Measurements from ENCODE around the gene MPC2.
A peak's percentile ranks its signal among the peaks of the same experiment; 100 is the strongest.

The MPC2 gene

DNA sequence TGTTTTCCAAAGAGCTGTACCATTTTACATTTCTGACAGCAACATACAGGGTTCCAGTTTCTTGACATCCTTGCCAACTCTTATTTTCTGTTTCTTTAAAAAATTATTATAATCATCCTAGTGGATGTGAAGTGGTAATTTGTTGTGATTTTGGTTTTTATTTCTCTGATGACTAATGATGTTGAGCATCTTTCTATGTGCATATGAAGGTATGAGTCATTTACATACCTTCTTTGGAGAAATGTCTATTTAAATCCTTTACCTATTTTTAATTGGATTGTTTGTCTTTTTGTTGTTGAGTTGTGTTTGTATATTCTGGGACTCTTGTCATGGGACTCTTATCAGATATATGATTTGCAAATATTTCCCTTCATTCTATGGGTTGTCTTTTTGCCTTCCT lies 20.8 kb upstream of the MPC2 start:
- H3K4me3 ChIP-seq (ENCODE audit: insufficient read depth, low read depth, low read length), result no peak overlapping the region
- peaks cover 8% of the 10 kb centered on the region for H3K36me3 ChIP-seq (ENCODE audit: control insufficient read depth, insufficient read depth, low read length)
- no peaks in the 10 kb centered on the region for H3K27me3 ChIP-seq (ENCODE audit: control insufficient read depth, insufficient read depth, low read length, poor library complexity, severe bottlenecking)
- H3K4me1 ChIP-seq (ENCODE audit: control insufficient read depth, insufficient read depth, low read length), result no peaks in the 10 kb centered on the region
- H3K9me3 ChIP-seq (ENCODE audit: control insufficient read depth, low read length), result no peaks in the 10 kb centered on the region
- no peak overlapping the region for H3K27ac ChIP-seq (ENCODE audit: insufficient read depth, low read depth, low read length, poor library complexity, severe bottlenecking)

DNA sequence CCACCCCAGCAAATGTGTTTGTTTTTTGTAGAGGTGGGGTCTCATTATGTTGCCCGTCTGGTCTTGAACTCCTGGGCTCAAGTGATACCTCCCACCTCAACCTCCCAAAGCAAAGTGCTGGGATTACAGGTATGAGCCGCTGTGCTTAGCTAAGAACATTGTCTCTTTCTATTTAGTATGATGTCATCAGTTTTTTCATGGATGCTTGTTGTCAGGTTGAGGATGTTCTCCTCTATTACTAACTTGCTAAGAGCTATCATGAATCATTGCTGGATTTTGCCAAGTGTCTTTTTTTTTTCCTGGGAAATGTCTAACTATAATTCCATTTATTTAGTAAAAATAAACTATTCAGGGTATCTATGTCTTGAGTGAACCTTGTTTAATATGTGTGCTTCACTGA lies 19.0 kb upstream of the MPC2 start:
- 89 to 100% methylated on average over 1 to 2 of the region's 2 CpGs for WGBS, 2 experiments
- no peaks in the 10 kb centered on the region for H3K4me1 ChIP-seq (ENCODE audit: control insufficient read depth, insufficient read depth, low read length)
- peaks cover 12% of the 10 kb centered on the region for H3K36me3 ChIP-seq (ENCODE audit: control insufficient read depth, insufficient read depth, low read length)
- no peak overlapping the region for H3K27ac ChIP-seq (ENCODE audit: insufficient read depth, low read depth, low read length, poor library complexity, severe bottlenecking)
- no peaks in the 10 kb centered on the region for H3K27me3 ChIP-seq (ENCODE audit: control insufficient read depth, insufficient read depth, low read length, poor library complexity, severe bottlenecking)
- no peak overlapping the region for H3K4me3 ChIP-seq (ENCODE audit: insufficient read depth, low read depth, low read length)
- no peaks in the 10 kb centered on the region for H3K9me3 ChIP-seq (ENCODE audit: control insufficient read depth, low read length)

DNA sequence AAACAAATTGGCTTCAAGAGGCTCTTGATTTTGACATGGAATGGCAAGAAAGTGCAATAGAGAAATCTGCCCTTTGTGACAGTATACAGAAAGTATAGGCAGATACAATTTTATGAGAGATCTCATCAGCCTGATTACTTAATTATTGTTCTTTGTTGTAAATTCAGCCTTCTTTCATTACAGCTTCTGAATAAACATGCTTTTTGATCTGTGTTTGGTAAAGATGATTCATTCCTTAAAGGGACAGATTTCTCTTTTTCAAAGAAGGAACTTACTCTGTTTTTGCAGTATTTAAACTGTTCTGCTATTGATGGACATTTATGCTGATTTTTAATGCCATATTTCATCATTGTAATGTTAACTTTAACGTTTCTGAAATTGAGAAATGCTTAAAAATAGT lies 13.7 kb upstream of the MPC2 start:
- H3K9me3 ChIP-seq (ENCODE audit: control insufficient read depth, low read length), result no peaks in the 10 kb centered on the region
- peaks cover 12% of the 10 kb centered on the region for H3K36me3 ChIP-seq (ENCODE audit: control insufficient read depth, insufficient read depth, low read length)
- no peaks in the 10 kb centered on the region for H3K27me3 ChIP-seq (ENCODE audit: control insufficient read depth, insufficient read depth, low read length, poor library complexity, severe bottlenecking)
- 100% methylated on average over 1 of the region's 1 CpG for WGBS, 2 experiments
- no peak overlapping the region for H3K27ac ChIP-seq (ENCODE audit: insufficient read depth, low read depth, low read length, poor library complexity, severe bottlenecking)
- H3K4me3 ChIP-seq (ENCODE audit: insufficient read depth, low read depth, low read length), result no peak overlapping the region
- no peaks in the 10 kb centered on the region for H3K4me1 ChIP-seq (ENCODE audit: control insufficient read depth, insufficient read depth, low read length)

DNA sequence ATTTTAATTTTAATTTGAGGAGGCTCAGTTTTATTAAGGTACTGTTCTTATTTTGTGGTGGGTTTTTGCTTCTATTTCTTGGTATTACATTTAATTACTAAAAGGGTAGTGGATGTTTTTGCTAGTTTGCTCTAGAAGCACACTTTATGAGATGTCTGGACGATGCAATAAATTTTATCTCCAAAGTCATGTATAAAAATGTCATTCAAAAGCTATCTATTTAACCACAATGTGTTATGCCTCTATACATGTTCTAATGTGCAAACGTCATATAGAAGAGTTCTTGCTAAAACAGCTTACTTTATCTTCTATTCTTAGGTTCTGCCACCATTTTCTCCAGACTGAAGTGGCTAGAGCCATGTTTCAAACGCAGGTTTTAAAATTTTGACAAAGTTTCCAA lies 12.9 kb upstream of the MPC2 start:
- H3K27ac ChIP-seq (ENCODE audit: insufficient read depth, low read depth, low read length, poor library complexity, severe bottlenecking), result no peak overlapping the region
- WGBS, 2 experiments, result 89 to 96% methylated on average over 2 of the region's 3 CpGs

DNA sequence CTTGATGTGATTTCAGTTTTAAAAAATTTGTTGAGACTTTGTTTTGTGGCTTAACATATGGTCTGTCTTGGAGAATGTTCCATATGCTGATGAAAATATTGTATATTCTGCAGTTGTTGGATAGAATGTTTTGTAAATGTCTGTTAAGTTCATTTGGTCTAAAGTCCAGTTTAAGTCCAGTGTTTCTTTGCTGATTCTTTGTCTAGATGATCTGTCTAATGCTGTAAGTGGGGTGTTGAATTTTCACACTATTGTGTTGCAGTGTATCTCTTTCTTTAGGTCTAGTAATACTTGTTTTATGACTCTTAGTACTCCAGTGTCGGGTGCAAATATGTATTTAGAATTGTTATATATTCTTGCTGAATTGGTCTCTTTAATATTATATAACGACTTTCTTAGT lies 10.9 kb upstream of the MPC2 start:
- H3K4me3 ChIP-seq (ENCODE audit: insufficient read depth, low read depth, low read length), result no peak overlapping the region
- no peaks in the 10 kb centered on the region for H3K4me1 ChIP-seq (ENCODE audit: control insufficient read depth, insufficient read depth, low read length)
- WGBS, 2 experiments, result no CpG with 5 or more reads among the region's 2 CpGs
- H3K9me3 ChIP-seq (ENCODE audit: control insufficient read depth, low read length), result no peaks in the 10 kb centered on the region
- H3K27me3 ChIP-seq (ENCODE audit: control insufficient read depth, insufficient read depth, low read length, poor library complexity, severe bottlenecking), result no peaks in the 10 kb centered on the region
- H3K36me3 ChIP-seq (ENCODE audit: control insufficient read depth, insufficient read depth, low read length), result peaks cover 4% of the 10 kb centered on the region
- no peak overlapping the region for H3K27ac ChIP-seq (ENCODE audit: insufficient read depth, low read depth, low read length, poor library complexity, severe bottlenecking)

More for the DNA sequence above, 12.9 kb upstream of the MPC2 start:
- Histone ChIP-seq H3K27me3 (ENCODE audit: control insufficient read depth, insufficient read depth, low read length, poor library complexity, severe bottlenecking) (no peaks in the 10 kb centered on the region), H3K36me3 (ENCODE audit: control insufficient read depth, insufficient read depth, low read length) (peaks cover 12% of the 10 kb centered on the region), H3K4me3 (ENCODE audit: insufficient read depth, low read depth, low read length) (no peak overlapping the region), H3K9me3 (ENCODE audit: control insufficient read depth, low read length) (no peaks in the 10 kb centered on the region), H3K4me1 (ENCODE audit: control insufficient read depth, insufficient read depth, low read length) (no peaks in the 10 kb centered on the region)

DNA sequence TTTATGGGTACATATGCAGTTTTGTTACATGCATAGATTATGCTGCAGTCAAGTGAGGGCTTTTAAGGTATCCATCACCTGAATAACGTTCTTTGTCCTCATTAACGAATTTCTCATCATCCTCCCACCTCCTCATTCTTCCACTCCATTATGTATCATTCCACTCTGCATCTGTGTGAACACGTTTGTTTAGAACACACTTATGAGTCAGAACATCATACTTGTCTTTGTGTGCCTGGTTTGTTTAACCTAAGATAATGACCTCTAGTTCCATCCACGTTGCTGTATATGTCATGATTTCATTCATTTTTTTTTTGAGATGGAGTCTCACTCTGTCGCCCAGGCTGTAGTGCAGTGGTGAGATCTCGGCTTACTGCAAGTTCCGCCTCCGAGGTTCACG lies 6.7 kb upstream of the MPC2 start:
- Histone ChIP-seq H3K4me3 (ENCODE audit: insufficient read depth, low read depth, low read length) (no peak overlapping the region), H3K27me3 (ENCODE audit: control insufficient read depth, insufficient read depth, low read length, poor library complexity, severe bottlenecking) (no peaks in the 10 kb centered on the region), H3K27ac (ENCODE audit: insufficient read depth, low read depth, low read length, poor library complexity, severe bottlenecking) (no peak overlapping the region), H3K9me3 (ENCODE audit: control insufficient read depth, low read length) (no peaks in the 10 kb centered on the region), H3K36me3 (ENCODE audit: control insufficient read depth, insufficient read depth, low read length) (no peaks in the 10 kb centered on the region), H3K4me1 (ENCODE audit: control insufficient read depth, insufficient read depth, low read length) (peaks cover 2% of the 10 kb centered on the region)
- 93 to 95% methylated on average over 9 of the region's 9 CpGs for WGBS, 2 experiments

DNA sequence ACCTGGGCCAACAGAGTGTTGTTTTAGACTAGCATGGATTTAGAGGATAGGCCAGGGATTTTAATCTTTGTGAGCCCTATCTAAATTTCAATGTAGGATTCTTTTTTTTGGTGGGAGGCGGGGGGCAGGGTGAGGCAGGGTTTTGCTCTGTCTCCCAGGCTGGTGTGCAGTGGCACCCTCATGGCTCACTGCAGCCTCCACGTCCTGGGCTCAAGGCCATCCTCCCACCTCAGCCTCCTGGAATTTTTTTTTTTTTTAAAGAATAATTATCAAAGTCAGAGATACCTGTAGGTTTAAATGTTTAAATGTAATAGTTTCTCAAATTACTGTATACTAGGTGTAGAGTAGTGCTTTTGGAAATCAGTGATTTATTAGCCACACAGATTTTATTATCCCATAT lies 3.4 kb upstream of the MPC2 start:
- H3K4me1 ChIP-seq (ENCODE audit: control insufficient read depth, insufficient read depth, low read length), result peaks cover 9% of the 10 kb centered on the region
- 93 to 100% methylated on average over 1 to 2 of the region's 2 CpGs for WGBS, 2 experiments
- no peak overlapping the region for H3K4me3 ChIP-seq (ENCODE audit: insufficient read depth, low read depth, low read length)
- H3K27ac ChIP-seq (ENCODE audit: insufficient read depth, low read depth, low read length, poor library complexity, severe bottlenecking), result no peak overlapping the region
- H3K36me3 ChIP-seq (ENCODE audit: control insufficient read depth, insufficient read depth, low read length), result no peaks in the 10 kb centered on the region
- no peaks in the 10 kb centered on the region for H3K27me3 ChIP-seq (ENCODE audit: control insufficient read depth, insufficient read depth, low read length, poor library complexity, severe bottlenecking)
- H3K9me3 ChIP-seq (ENCODE audit: control insufficient read depth, low read length), result no peaks in the 10 kb centered on the region

DNA sequence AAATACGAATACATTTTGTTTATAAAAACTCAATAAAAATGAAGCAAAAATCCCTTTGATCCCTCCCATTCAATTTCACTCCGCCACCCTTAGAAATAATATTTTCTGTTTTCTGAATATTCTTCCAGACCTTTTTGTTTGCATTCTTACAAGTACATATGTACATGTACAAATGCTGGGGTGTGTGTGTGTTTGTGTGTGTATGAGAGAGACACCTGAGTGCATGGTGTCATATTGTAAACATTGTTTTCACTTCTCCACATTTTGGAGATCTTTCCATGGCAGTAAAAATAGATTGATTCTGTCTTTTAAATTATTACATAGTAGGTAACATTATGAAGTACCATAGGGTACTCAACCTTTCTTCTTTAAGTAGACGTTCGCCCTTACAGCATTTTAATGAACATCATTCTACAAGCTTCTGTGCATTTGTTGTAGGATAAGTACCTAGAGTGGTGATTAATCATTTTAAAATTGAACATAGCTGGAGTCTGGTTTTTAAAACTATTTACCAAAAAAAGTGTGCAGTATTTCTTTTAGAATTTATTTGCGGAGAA lies 1.3 kb upstream of the MPC2 start:
- peaks cover 9% of the 10 kb centered on the region for H3K4me1 ChIP-seq (ENCODE audit: control insufficient read depth, insufficient read depth, low read length)
- peak overlapping the region; percentile 99 for H3K27ac ChIP-seq (ENCODE audit: insufficient read depth, low read depth, low read length, poor library complexity, severe bottlenecking)
- WGBS, 2 experiments, result 63 to 100% methylated on average over 2 to 5 of the region's 5 CpGs
- no peaks in the 10 kb centered on the region for H3K9me3 ChIP-seq (ENCODE audit: control insufficient read depth, low read length)
- H3K27me3 ChIP-seq (ENCODE audit: control insufficient read depth, insufficient read depth, low read length, poor library complexity, severe bottlenecking), result no peaks in the 10 kb centered on the region
- no peaks in the 10 kb centered on the region for H3K36me3 ChIP-seq (ENCODE audit: control insufficient read depth, insufficient read depth, low read length)
- peak overlapping the region; percentile 93 for H3K4me3 ChIP-seq (ENCODE audit: insufficient read depth, low read depth, low read length)

DNA sequence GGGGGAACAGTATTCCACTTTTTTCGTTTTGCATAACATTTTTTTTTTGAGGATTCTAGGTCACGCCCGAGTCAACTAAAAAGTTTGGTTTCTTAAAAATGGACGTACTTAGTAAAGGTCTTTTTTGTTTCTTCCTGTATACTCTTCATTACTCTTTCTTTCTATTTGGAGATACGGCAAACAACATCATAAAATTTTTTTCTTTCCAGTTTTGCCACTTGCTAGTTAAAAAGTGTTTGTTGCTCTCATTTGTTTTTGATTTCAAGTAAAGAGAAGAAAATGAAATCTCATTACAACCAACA lies 788 bp upstream of the MPC2 start:
- no peaks in the 10 kb centered on the region for H3K9me3 ChIP-seq (ENCODE audit: control insufficient read depth, low read length)
- no peaks in the 10 kb centered on the region for H3K36me3 ChIP-seq (ENCODE audit: control insufficient read depth, insufficient read depth, low read length)
- H3K27ac ChIP-seq (ENCODE audit: insufficient read depth, low read depth, low read length, poor library complexity, severe bottlenecking), result peak overlapping the region; percentile 99
- peaks cover 9% of the 10 kb centered on the region for H3K4me1 ChIP-seq (ENCODE audit: control insufficient read depth, insufficient read depth, low read length)
- WGBS, 2 experiments, result 0% methylated on average over 3 to 4 of the region's 5 CpGs
- peak overlapping the region; percentile 93 for H3K4me3 ChIP-seq (ENCODE audit: insufficient read depth, low read depth, low read length)
- H3K27me3 ChIP-seq (ENCODE audit: control insufficient read depth, insufficient read depth, low read length, poor library complexity, severe bottlenecking), result no peaks in the 10 kb centered on the region

DNA sequence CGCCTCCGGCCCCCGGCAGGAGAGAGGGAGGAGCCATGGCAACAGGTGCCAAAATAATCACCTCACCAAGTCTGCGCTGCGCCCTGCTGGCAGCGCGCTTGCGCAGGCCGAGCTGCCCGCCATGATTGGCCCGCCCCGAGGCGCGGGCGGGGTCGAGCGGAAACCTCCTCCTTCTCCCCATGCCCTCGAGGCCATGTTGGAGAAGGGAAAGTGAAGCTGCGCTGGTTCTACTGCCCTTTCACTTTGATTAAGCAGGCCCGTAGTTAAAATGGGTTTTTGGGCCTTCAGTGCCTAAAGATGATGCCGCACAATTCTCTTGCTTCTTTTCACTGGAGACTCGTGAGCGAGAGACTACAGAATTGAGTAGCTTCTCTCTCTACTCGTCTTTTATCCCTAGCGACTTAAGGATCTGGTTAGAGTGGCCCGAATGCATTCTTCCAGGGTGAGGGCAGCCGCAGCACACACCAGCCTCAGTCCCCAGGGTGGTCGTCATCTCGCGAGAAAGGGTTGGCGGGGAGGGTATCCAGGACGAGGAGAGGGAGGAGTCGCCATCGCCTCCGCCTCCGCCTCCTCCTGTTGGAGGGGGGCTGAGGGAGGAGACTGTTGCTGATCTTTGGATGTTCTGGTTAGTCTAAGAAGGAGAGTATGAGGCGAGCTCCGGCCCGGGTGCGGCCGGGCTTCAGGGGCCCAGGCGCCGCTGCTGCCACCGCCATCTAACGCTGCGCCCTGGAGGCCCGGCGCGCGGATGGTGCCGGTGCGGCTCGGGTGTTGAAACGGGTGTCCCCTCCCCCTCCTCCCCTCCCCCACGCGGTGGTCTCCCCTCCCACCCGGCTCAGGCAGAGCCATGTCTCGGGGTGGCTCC lies 573 bp downstream of the MPC2 start, which contains the start of gene DCAF6:
Gene DCAF6 (plus strand): TSS at position 616 of the 862 bp plus-strand sequence. CDS start 229 bp downstream, at position 845.
- H3K27me3 ChIP-seq (ENCODE audit: control insufficient read depth, insufficient read depth, low read length, poor library complexity, severe bottlenecking), result no peaks in the 10 kb centered on the region
- H3K4me1 ChIP-seq (ENCODE audit: control insufficient read depth, insufficient read depth, low read length), result peaks cover 9% of the 10 kb centered on the region
- H3K27ac ChIP-seq (ENCODE audit: insufficient read depth, low read depth, low read length, poor library complexity, severe bottlenecking), result peak within 1 kb of the TSS; percentile 99
- H3K36me3 ChIP-seq (ENCODE audit: control insufficient read depth, insufficient read depth, low read length), result no peaks in the 10 kb centered on the region
- 0% methylated on average over 56 to 58 of the region's 58 CpGs for WGBS, 2 experiments
- peak within 1 kb of the TSS; percentile 93 for H3K4me3 ChIP-seq (ENCODE audit: insufficient read depth, low read depth, low read length)
- H3K9me3 ChIP-seq (ENCODE audit: control insufficient read depth, low read length), result no peaks in the 10 kb centered on the region
